ENCODE data around the gene ASB15. TPM values are rescaled to one million over a fixed set of nuclear protein-coding genes. Genes with fewer than 3 reads are reported as not detected.

ASB15 gene
- total and polyA plus RNA-seq, 2 of the 13 experiments (the other 11 are each of a cell fraction or from before 2014, with no cell fraction given): not detected

GRCh38 chr7:123557398-123558288 lies 44.0 kb upstream of the ASB15 start, which contains the start of gene NDUFA5 (continued):
- TF ChIP-seq ZNF619 (CRISPR knock-in tag; IDR thresholded peaks at IDR 0.05) (peak; percentile 94; the same call in 1 of the 2 replicates), JUNB (CRISPR knock-in tag; IDR thresholded peaks at IDR 0.05; ENCODE audit: borderline replicate concordance) (no peak), HCFC1 (IDR thresholded peaks at IDR 0.05; ENCODE audit: low read depth, low read length) (peak; percentile 63; the same call in 1 of the 2 replicates), IRX3 (CRISPR knock-in tag; IDR thresholded peaks at IDR 0.05; ENCODE audit: borderline replicate concordance, low read depth) (peak; percentile 67; the same call in 1 of the 2 replicates), ZNF75D (CRISPR knock-in tag; IDR thresholded peaks at IDR 0.05; ENCODE audit: borderline replicate concordance) (no peak), ZNF362 (CRISPR knock-in tag; IDR thresholded peaks at IDR 0.05; ENCODE audit: borderline replicate concordance) (no peak; the same call in 1 of the 2 replicates), ETV5 (CRISPR knock-in tag; IDR thresholded peaks at IDR 0.05; ENCODE audit: borderline replicate concordance) (no peak; the same call in 1 of the 2 replicates), MAZ (IDR thresholded peaks at IDR 0.05; ENCODE audit: borderline replicate concordance, low read depth, low read length) (peak; percentile 46; the same call in 1 of the 2 replicates), MAZ (CRISPR knock-in tag; IDR thresholded peaks at IDR 0.05; ENCODE audit: low read depth) (peak; percentile 11; the same call in 1 of the 2 replicates), GPN1 (CRISPR knock-in tag; IDR thresholded peaks at IDR 0.05; ENCODE audit: borderline replicate concordance) (no peak), SCMH1 (CRISPR knock-in tag; IDR thresholded peaks at IDR 0.05; ENCODE audit: borderline replicate concordance) (no peak), ELF4 (CRISPR knock-in tag; IDR thresholded peaks at IDR 0.05; ENCODE audit: borderline replicate concordance) (0 out of 2 replicates have a peak, but pooled peaks have one; percentile 22), CEBPG (CRISPR knock-in tag; IDR thresholded peaks at IDR 0.05) (no peak; the same call in 1 of the 2 replicates), TP53 (CRISPR knock-in tag; conservative IDR thresholded peaks at IDR 0.05) (no peak), SMC3 (IDR thresholded peaks at IDR 0.05; ENCODE audit: low read length) (no peak), HOXA5 (CRISPR knock-in tag; IDR thresholded peaks at IDR 0.05) (no peak), RBM22 (optimal IDR thresholded peaks at IDR 0.05; ENCODE audit: low read length) (peak; percentile 87), TOE1 (CRISPR knock-in tag; IDR thresholded peaks at IDR 0.05) (no peak), ZNF121 (CRISPR knock-in tag; IDR thresholded peaks at IDR 0.05) (no peak), ARNT2 (CRISPR knock-in tag; IDR thresholded peaks at IDR 0.05; ENCODE audit: low read depth) (0 out of 2 replicates have a peak, but pooled peaks have one; percentile 65), PHF20 (CRISPR knock-in tag; IDR thresholded peaks at IDR 0.05) (peak; percentile 79), ZNF800 (CRISPR knock-in tag; IDR thresholded peaks at IDR 0.05) (no peak), RXRB (CRISPR knock-in tag; IDR thresholded peaks at IDR 0.05; ENCODE audit: borderline replicate concordance) (peak; percentile 55; the same call in 1 of the 2 replicates), ZNF280D (CRISPR knock-in tag; IDR thresholded peaks at IDR 0.05) (no peak)
